SU-DHL-6 (cell line): ENCODE results near the gene CAP1.

Source experiments
- EZH2phosphoT487 ChIP-seq: fragments of 200-600 bp; sonication (generic), shearing (Covaris generic); conservative IDR thresholded peaks from 2 replicates; pipeline ENCODE4 v1.6.1; 2018; ENCODE audit warnings: mild to moderate bottlenecking, antibody characterized with exemption, low read length, moderate library complexity, mixed read lengths
- TF ChIP-seq, protein P1 (sequence below): fragments of 200-600 bp; sonication (generic); IDR thresholded peaks from one replicate; pipeline ENCODE4 v1.5.1; 2017; ENCODE audit warnings: antibody characterized with exemption, mild to moderate bottlenecking, low read length, moderate library complexity; ENCODE audit not compliant: insufficient read depth, poor library complexity, severe bottlenecking

DNA sequence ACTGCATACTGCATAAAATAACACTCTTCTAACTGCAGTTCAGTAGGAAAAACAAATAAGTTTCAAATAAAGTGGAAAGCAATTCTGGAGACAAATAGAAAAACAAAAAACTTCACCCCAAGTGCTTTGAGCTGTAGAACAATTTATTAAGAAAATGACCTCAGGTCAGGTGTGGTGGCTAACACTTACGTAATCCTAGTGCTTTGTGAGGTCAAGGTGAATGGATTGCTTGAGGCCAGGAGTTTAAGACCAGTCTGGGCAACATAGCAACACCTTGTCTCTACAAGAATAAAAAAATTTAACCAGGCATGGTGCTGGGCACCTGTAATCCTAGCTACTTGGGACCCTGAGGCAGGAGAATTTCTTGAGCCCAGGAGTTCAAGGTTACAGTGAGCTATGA is 61.5 kb downstream of the CAP1 start:
- TF ChIP-seq, protein P1, sequence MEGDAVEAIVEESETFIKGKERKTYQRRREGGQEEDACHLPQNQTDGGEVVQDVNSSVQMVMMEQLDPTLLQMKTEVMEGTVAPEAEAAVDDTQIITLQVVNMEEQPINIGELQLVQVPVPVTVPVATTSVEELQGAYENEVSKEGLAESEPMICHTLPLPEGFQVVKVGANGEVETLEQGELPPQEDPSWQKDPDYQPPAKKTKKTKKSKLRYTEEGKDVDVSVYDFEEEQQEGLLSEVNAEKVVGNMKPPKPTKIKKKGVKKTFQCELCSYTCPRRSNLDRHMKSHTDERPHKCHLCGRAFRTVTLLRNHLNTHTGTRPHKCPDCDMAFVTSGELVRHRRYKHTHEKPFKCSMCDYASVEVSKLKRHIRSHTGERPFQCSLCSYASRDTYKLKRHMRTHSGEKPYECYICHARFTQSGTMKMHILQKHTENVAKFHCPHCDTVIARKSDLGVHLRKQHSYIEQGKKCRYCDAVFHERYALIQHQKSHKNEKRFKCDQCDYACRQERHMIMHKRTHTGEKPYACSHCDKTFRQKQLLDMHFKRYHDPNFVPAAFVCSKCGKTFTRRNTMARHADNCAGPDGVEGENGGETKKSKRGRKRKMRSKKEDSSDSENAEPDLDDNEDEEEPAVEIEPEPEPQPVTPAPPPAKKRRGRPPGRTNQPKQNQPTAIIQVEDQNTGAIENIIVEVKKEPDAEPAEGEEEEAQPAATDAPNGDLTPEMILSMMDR: no peak
- TF ChIP-seq EZH2phosphoT487: no peak
